GOT3 (cell line): ENCODE data around the gene TIGD6.
"Not testable (repeated sequence)": the region's sequence is repeated elsewhere in the genome, so short reads cannot be mapped to it uniquely, and the experiment has no call there.

Experiments used
- DNase-seq: peaks from one replicate; lab custom pipeline; 2025; ENCODE audit warnings: mixed read lengths; lab: John Stamatoyannopoulos, UW

TIGD6 gene

GRCh38 chr5:150000256-150000989 is at the start of gene TIGD6, which contains the start of gene HMGXB3:
Gene TIGD6 (minus strand): TSS chr5:150000654. CDS start chr5:149996348, 4,306 bp downstream.
Gene HMGXB3 (plus strand): TSS chr5:150000739. CDS start chr5:150004853, 4,114 bp downstream.
- peak; percentile 90 for DNase-seq

GRCh38 chr5:150046031-150046430 is 45.6 kb upstream of the TIGD6 start:
- DNase-seq, result no peak

GRCh38 chr5:150045549-150045948 is 45.1 kb upstream of the TIGD6 start:
- DNase-seq, result no peak

GRCh38 chr5:150044712-150045111 is 44.3 kb upstream of the TIGD6 start:
- DNase-seq, result no peak

GRCh38 chr5:150044329-150044681 is 43.9 kb upstream of the TIGD6 start:
- no peak for DNase-seq

- no peak for DNase-seq
Measured at GRCh38 chr5:150043657-150044328, 43.3 kb upstream of the TIGD6 start.

GRCh38 chr5:150042459-150042858 is 42.0 kb upstream of the TIGD6 start:
- no peak for DNase-seq

- DNase-seq, result no peak
Measured at GRCh38 chr5:150038547-150038946, 38.1 kb upstream of the TIGD6 start.

- DNase-seq, result no peak
Measured at GRCh38 chr5:150036513-150036912, 36.1 kb upstream of the TIGD6 start.

- no peak for DNase-seq
Measured at GRCh38 chr5:150035139-150035895, 34.9 kb upstream of the TIGD6 start.

- DNase-seq, result no peak
Measured at GRCh38 chr5:150034662-150035061, 34.2 kb upstream of the TIGD6 start.

- no peak for DNase-seq
Measured at GRCh38 chr5:150033334-150033733, 32.9 kb upstream of the TIGD6 start.

- not testable (repeated sequence) for DNase-seq
Measured at GRCh38 chr5:150028047-150028446, 27.6 kb upstream of the TIGD6 start.

- no peak for DNase-seq
Measured at GRCh38 chr5:150026682-150027172, 26.3 kb upstream of the TIGD6 start.

GRCh38 chr5:150024346-150024984 is 24.0 kb upstream of the TIGD6 start:
- DNase-seq, result no peak

- DNase-seq, result no peak
Measured at GRCh38 chr5:150023136-150023535, 22.7 kb upstream of the TIGD6 start.

GRCh38 chr5:150022681-150023080 is 22.2 kb upstream of the TIGD6 start:
- DNase-seq, result no peak

- DNase-seq, result no peak
Measured at GRCh38 chr5:150022158-150022531, 21.7 kb upstream of the TIGD6 start.

- DNase-seq, result no peak
Measured at GRCh38 chr5:150021491-150022157, 21.2 kb upstream of the TIGD6 start.

GRCh38 chr5:150020249-150020648 is 19.8 kb upstream of the TIGD6 start:
- DNase-seq, result no peak

- no peak for DNase-seq
Measured at GRCh38 chr5:150017226-150018005, 17.0 kb upstream of the TIGD6 start.
